H9 (cell line): ENCODE measurements around the gene RPL15. TPM values are rescaled to one million over a fixed set of nuclear protein-coding genes. Genes with fewer than 3 reads are reported as not detected.

Experiments
- DNase-seq: peaks from one replicate; pipeline ENCODE4 v3.0.0-alpha.2; 2017
- H2AFZ ChIP-seq: one replicate; pipeline ENCODE4 v1.6.1; 2013; ENCODE audit warnings: mild to moderate bottlenecking, low read length, control low read depth, moderate library complexity
- H2AK5ac ChIP-seq: 2 replicates; pipeline ENCODE4 v1.6.1; 2013; ENCODE audit warnings: low read length, control low read depth, mixed read lengths; ENCODE audit not compliant: insufficient read length
- H2BK120ac ChIP-seq: one replicate; pipeline ENCODE4 v1.6.1; 2013; ENCODE audit warnings: low read depth, mild to moderate bottlenecking, low read length, control low read depth, inconsistent platforms; ENCODE audit not compliant: poor library complexity, severe bottlenecking
- H2BK12ac ChIP-seq: 2 replicates; pipeline ENCODE4 v1.6.1; 2013; ENCODE audit warnings: low read length, control low read depth, mixed read lengths, low read depth; ENCODE audit not compliant: insufficient read length
- H2BK15ac ChIP-seq: 2 replicates; pipeline ENCODE4 v1.6.1; 2013; ENCODE audit warnings: low read depth, low read length, control low read depth
- H2BK20ac ChIP-seq: one replicate; pipeline ENCODE4 v1.6.1; 2013; ENCODE audit warnings: low read depth, mild to moderate bottlenecking, low read length, control low read depth, inconsistent platforms; ENCODE audit not compliant: poor library complexity, severe bottlenecking
- H2BK5ac ChIP-seq: 2 replicates; pipeline ENCODE4 v1.6.1; 2013; ENCODE audit warnings: low read length, control low read depth, mixed read lengths; ENCODE audit not compliant: insufficient read length
- H3K14ac ChIP-seq: 2 replicates; pipeline ENCODE4 v1.6.1; 2013; ENCODE audit warnings: low read length, control low read depth; ENCODE audit not compliant: insufficient read depth
- H3K18ac ChIP-seq: 2 replicates; pipeline ENCODE4 v1.6.1; 2013; ENCODE audit warnings: low read depth, mild to moderate bottlenecking, mixed read lengths, low read length, control low read depth; ENCODE audit not compliant: insufficient read length
- H3K23ac ChIP-seq: 2 replicates; pipeline ENCODE4 v1.6.1; 2013; ENCODE audit warnings: low read length, control low read depth, mixed read lengths, low read depth; ENCODE audit not compliant: insufficient read length
- H3K23me2 ChIP-seq: 2 replicates; pipeline ENCODE4 v1.6.1; 2013; ENCODE audit warnings: low read depth, mild to moderate bottlenecking, mixed read lengths, low read length, control low read depth; ENCODE audit not compliant: insufficient read length, poor library complexity, severe bottlenecking
- H3K27ac ChIP-seq: 2 replicates; pipeline ENCODE4 v1.5.1; 2013; ENCODE audit warnings: low read length, control low read depth, mixed read lengths, low read depth; ENCODE audit not compliant: insufficient read length
- H3K27me3 ChIP-seq: 2 replicates; pipeline ENCODE4 v1.6.1; 2013; ENCODE audit warnings: low read length, control low read depth, inconsistent platforms; ENCODE audit not compliant: insufficient read depth
- H3K4ac ChIP-seq: 2 replicates; pipeline ENCODE4 v1.6.1; 2013; ENCODE audit warnings: low read depth, mild to moderate bottlenecking, control low read depth, inconsistent platforms, low read length, moderate library complexity
- H3K4me1 ChIP-seq: 2 replicates; pipeline ENCODE4 v1.6.1; 2013; ENCODE audit warnings: low read length, control low read depth, inconsistent platforms; ENCODE audit not compliant: insufficient read depth
- H3K4me2 ChIP-seq: 2 replicates; pipeline ENCODE4 v1.6.1; 2013; ENCODE audit warnings: low read length, control low read depth, mixed read lengths; ENCODE audit not compliant: insufficient read length, insufficient read depth
- H3K56ac ChIP-seq: 2 replicates; pipeline ENCODE4 v1.6.1; 2013; ENCODE audit warnings: low read depth, mild to moderate bottlenecking, mixed read lengths, low read length, control low read depth; ENCODE audit not compliant: insufficient read length
- H3K79me1 ChIP-seq: 2 replicates; pipeline ENCODE4 v1.6.1; 2013; ENCODE audit warnings: low read depth, mild to moderate bottlenecking, moderate library complexity, low read length, control low read depth, inconsistent platforms; ENCODE audit not compliant: insufficient read depth, poor library complexity, severe bottlenecking
- H3K79me2 ChIP-seq: 2 replicates; pipeline ENCODE4 v1.6.1; 2013; ENCODE audit warnings: low read length, control low read depth, inconsistent platforms; ENCODE audit not compliant: insufficient read depth
- H3K9ac ChIP-seq: 2 replicates; pipeline ENCODE4 v1.6.1; 2013; ENCODE audit warnings: low read length, control low read depth, mixed read lengths; ENCODE audit not compliant: insufficient read length; ENCODE audit errors: extremely low read depth
- H3K9me3 ChIP-seq: one replicate; pipeline ENCODE4 v1.6.1; 2013; ENCODE audit warnings: low read depth, low read length, inconsistent platforms; ENCODE audit not compliant: control insufficient read depth
- H3T11ph ChIP-seq: one replicate; pipeline ENCODE4 v1.6.1; 2013; ENCODE audit warnings: mild to moderate bottlenecking, low read length, control low read depth, inconsistent platforms
- H4K20me1 ChIP-seq: one replicate; pipeline ENCODE4 v1.6.1; 2013; ENCODE audit not compliant: control insufficient read depth, insufficient read length, insufficient read depth
- H4K5ac ChIP-seq: 2 replicates; pipeline ENCODE4 v1.6.1; 2013; ENCODE audit warnings: low read depth, mild to moderate bottlenecking, mixed read lengths, low read length, control low read depth; ENCODE audit not compliant: insufficient read length
- H4K8ac ChIP-seq: replicated peaks from 2 replicates; pipeline ENCODE4 v1.6.1; 2013; ENCODE audit warnings: low read length, control low read depth, mixed read lengths, low read depth; ENCODE audit not compliant: insufficient read length
- H4K91ac ChIP-seq: 2 replicates; pipeline ENCODE4 v1.6.1; 2013; ENCODE audit warnings: low read depth, mild to moderate bottlenecking, moderate library complexity, mixed read lengths, low read length, control low read depth; ENCODE audit not compliant: insufficient read length
- H3K27ac Mint-ChIP-seq, 3 experiments: 2 replicates in 2 of 3; 3 replicates in 1 of 3; pipeline ENCODE4 v1.8.0; 2020 to 2021; ENCODE audit warnings: mixed read lengths in 3 of 3, mild to moderate bottlenecking in 1 of 3, moderate library complexity in 1 of 3
- H3K27me3 Mint-ChIP-seq: 2 replicates; pipeline ENCODE4 v1.8.0; 2021; ENCODE audit warnings: low read depth, mild to moderate bottlenecking, moderate library complexity, mixed read lengths
- H3K36me3 Mint-ChIP-seq, 3 experiments: 2 replicates in 2 of 3; 3 replicates in 1 of 3; pipeline ENCODE4 v1.8.0; 2020 to 2021; ENCODE audit warnings: low read depth in 3 of 3, mixed read lengths in 3 of 3; ENCODE audit not compliant: insufficient read depth in 1 of 3
- H3K4me1 Mint-ChIP-seq, 2 experiments: 2 replicates each; pipeline ENCODE4 v1.8.0; 2020; ENCODE audit warnings: mixed read lengths in 2 of 2
- H3K4me3 Mint-ChIP-seq, 2 experiments: 2 replicates in 1 of 2; 3 replicates in 1 of 2; pipeline ENCODE4 v1.8.0; 2020 to 2021; ENCODE audit warnings: mild to moderate bottlenecking in 2 of 2, mixed read lengths in 2 of 2, moderate library complexity in 1 of 2
- H3K9me3 Mint-ChIP-seq, 2 experiments: 2 replicates in 1 of 2; 3 replicates in 1 of 2; pipeline ENCODE4 v1.8.0; 2020; ENCODE audit warnings: mild to moderate bottlenecking in 2 of 2, mixed read lengths in 2 of 2, moderate library complexity in 1 of 2
- whole genome bisulfite sequencing: extraction: QIAGEN DNeasy Blood & Tissue Kit; methylation state at CpG from one replicate; pipeline ENCODE4 v1.1.7; 2013; ENCODE audit warnings: missing lambda C conversion rate, low lambda C conversion rate, mixed read lengths; ENCODE audit not compliant: insufficient read length; ENCODE audit errors: extremely low coverage; 5-methylcytosine and 5-hydroxymethylcytosine counted together
- total RNA-seq: library from RNA; stranded (reverse); gene quantifications from 2 replicates; pipeline ENCODE4 v1.2.1, GENCODE V29; 2021
- TF ChIP-seq, protein P1 (sequence below): fragments of 200-600 bp; sonication (generic); conservative IDR thresholded peaks from 3 replicates; pipeline ENCODE4 v1.8.0; 2021; ENCODE audit warnings: antibody characterized with exemption, mild to moderate bottlenecking

Gene RPL15
- total RNA-seq, 1 experiment from 2014 or later = 2,794 TPM

DNA sequence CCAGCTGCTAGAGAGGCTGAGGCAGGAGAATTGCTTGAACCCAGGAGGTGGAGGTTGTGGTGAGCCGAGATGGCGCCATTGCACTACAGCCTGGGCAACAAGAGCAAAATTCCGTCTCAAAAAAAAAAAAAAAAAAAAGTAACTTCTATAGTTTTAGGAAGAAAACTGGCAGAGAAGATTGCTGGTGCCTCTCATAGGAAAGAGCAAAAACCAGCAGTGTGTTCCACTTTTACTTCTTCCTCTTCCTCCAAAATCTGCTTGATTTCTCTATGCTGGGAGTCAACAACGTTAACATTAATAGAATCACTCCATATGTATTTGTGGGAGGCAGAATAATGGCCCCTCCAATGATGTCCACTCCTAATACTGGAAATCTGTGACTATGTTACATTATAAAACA is 15.6 kb downstream of the RPL15 start:
- H3K79me2 ChIP-seq = no peaks in the 10 kb centered on the region
- H3K27ac Mint-ChIP-seq = no peak overlapping the region
- no peak overlapping the region for H2BK5ac ChIP-seq
- H4K5ac ChIP-seq = no peak overlapping the region
- no peak overlapping the region for H3K27ac ChIP-seq
- no peak overlapping the region for H2AFZ ChIP-seq
- H3K14ac ChIP-seq = no peak overlapping the region
- H3K56ac ChIP-seq = no peak overlapping the region
- H3K23ac ChIP-seq = no peak overlapping the region
- no peak overlapping the region for H2AK5ac ChIP-seq
- no peaks in the 10 kb centered on the region for H3K79me1 ChIP-seq
- no peaks in the 10 kb centered on the region for H3K9me3 Mint-ChIP-seq
- no peak overlapping the region for H2BK20ac ChIP-seq
- H3K23me2 ChIP-seq = no peaks in the 10 kb centered on the region
- TF ChIP-seq, protein P1, sequence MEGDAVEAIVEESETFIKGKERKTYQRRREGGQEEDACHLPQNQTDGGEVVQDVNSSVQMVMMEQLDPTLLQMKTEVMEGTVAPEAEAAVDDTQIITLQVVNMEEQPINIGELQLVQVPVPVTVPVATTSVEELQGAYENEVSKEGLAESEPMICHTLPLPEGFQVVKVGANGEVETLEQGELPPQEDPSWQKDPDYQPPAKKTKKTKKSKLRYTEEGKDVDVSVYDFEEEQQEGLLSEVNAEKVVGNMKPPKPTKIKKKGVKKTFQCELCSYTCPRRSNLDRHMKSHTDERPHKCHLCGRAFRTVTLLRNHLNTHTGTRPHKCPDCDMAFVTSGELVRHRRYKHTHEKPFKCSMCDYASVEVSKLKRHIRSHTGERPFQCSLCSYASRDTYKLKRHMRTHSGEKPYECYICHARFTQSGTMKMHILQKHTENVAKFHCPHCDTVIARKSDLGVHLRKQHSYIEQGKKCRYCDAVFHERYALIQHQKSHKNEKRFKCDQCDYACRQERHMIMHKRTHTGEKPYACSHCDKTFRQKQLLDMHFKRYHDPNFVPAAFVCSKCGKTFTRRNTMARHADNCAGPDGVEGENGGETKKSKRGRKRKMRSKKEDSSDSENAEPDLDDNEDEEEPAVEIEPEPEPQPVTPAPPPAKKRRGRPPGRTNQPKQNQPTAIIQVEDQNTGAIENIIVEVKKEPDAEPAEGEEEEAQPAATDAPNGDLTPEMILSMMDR = no peak
- H4K20me1 ChIP-seq = no peaks in the 10 kb centered on the region
- H3T11ph ChIP-seq = no peak overlapping the region
- H3K4me1 ChIP-seq = no peaks in the 10 kb centered on the region
- H3K36me3 Mint-ChIP-seq = no peaks in the 10 kb centered on the region
- no peak overlapping the region for H2BK12ac ChIP-seq
- H3K9me3 ChIP-seq = no peaks in the 10 kb centered on the region
- peaks cover 5 to 6% of the 10 kb centered on the region in 2 experiments; a peak in 3 of 4 replicates for H3K4me1 Mint-ChIP-seq
- no peak overlapping the region for H3K18ac ChIP-seq
- H4K91ac ChIP-seq = no peak overlapping the region
- H3K4me3 Mint-ChIP-seq = no peak overlapping the region
- H3K4me2 ChIP-seq = no peak overlapping the region
- WGBS = no CpG with 5 or more reads among the region's 4 CpGs
- H3K9ac ChIP-seq = no peak overlapping the region
- H4K8ac ChIP-seq = no peak overlapping the region
- H2BK15ac ChIP-seq = no peak overlapping the region
- no peak for DNase-seq
- H3K4ac ChIP-seq = no peak overlapping the region
- H2BK120ac ChIP-seq = no peak overlapping the region
- H3K27me3 ChIP-seq = no peaks in the 10 kb centered on the region
- no peaks in the 10 kb centered on the region; the same call in 1 of the 2 replicates for H3K27me3 Mint-ChIP-seq
